Lower lobe of right lung (tissue), 2 donors: ENCODE measurements around the gene RAET1G. TPM values are rescaled to one million over a fixed set of nuclear protein-coding genes. Genes with fewer than 3 reads are reported as not detected.
"Not testable (repeated sequence)": the region's sequence is repeated elsewhere in the genome, so short reads cannot be mapped to it uniquely, and the experiment has no call there.

Experiments
- ATAC-seq, 2 donors: fragments of 200-7000 bp; cut with Tn5 transposase; one replicate each; pipeline ENCODE4 v1.9.1; 2020 to 2022; ENCODE audit warnings: mild to moderate bottlenecking in 2 of 2, moderate library complexity in 2 of 2
- DNase-seq: peaks from one replicate; pipeline ENCODE4 v3.0.0-alpha.2; 2020
- H3K27ac ChIP-seq: fragments of 200-600 bp; one replicate; pipeline ENCODE4 v1.8.0; 2022
- H3K27me3 ChIP-seq: fragments of 200-600 bp; one replicate; pipeline ENCODE4 v1.8.0; 2022; ENCODE audit warnings: low read depth
- H3K36me3 ChIP-seq: fragments of 200-600 bp; one replicate; pipeline ENCODE4 v1.8.0; 2022; ENCODE audit warnings: mild to moderate bottlenecking
- H3K4me1 ChIP-seq: fragments of 200-600 bp; one replicate; pipeline ENCODE4 v1.8.0; 2022
- H3K4me3 ChIP-seq: fragments of 200-600 bp; one replicate; pipeline ENCODE4 v1.8.0; 2022; ENCODE audit warnings: mild to moderate bottlenecking
- H3K9me3 ChIP-seq: fragments of 200-600 bp; one replicate; pipeline ENCODE4 v1.8.0; 2022
- intact Hi-C: fragments of 100-400 bp; cut with DNase I; formaldehyde crosslinking; loops from one replicate; pipeline ENCODE4 v1.11.0; 2022
- total RNA-seq: library from RNA; stranded (reverse); fragmentation: NEBNext Ultra II Directional; extraction: Animal tissue kit (Norgen Biotek cat#: 25700); gene quantifications from one replicate; pipeline ENCODE4 v1.2.1, GENCODE V29; 2021
- TF ChIP-seq, protein P1 (sequence below): fragments of 200-600 bp; IDR thresholded peaks from one replicate; pipeline ENCODE4 v1.8.0; 2022; ENCODE audit warnings: antibody characterized with exemption, mild to moderate bottlenecking
- donor health status: DM: no; HTN: yes; CAD: no; lungs with severe emphysema.

Gene RAET1G
- total RNA-seq, 1 donor from 2014 or later, result 0.83 TPM

DNA sequence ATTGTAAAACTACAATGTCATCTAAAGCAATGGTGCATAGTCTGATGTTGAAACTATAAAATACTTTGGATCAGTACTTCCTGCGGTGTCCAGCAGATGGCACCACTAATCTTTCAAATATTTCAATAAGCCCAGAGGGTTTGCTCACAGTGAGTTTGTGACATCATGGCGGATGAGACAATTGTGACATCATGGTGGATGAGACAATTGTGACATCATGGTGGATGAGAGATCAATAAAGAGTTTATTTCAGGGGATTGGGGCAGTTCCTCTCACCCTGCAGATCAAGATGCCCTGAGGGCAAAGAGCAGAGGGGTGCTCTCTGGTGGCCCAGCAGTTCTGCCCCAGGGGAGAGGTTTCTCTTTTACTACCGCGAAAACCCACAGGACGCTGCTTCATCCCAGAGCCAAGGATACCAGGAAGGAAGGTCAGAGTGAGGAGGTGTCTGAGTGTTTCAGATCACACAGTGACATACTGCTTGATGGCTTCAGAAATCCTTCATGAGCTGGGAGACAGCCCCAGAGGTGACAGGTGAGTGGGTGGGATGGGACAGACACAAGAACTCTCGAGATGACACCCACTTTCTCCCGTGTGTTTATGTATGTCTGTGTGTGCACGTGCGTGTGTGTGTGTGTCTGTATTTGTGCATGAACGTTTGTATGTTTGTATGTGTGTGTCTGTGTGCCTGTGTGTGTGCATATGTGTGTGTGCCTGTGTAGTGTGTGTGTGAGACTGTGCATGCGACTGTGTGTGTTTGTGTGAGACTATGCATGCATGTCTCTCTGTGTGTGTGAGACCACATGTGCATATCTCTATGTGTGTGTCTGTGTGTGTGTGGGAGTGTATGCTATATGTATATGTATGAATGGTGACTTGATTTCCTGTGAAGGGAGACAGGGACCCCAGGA, 11.6 kb upstream of the RAET1G start:
- ATAC-seq (peak; percentile 78 to 79), DNase-seq (no peak)
- H3K27ac ChIP-seq, result no peak overlapping the region
- no peaks in the 10 kb centered on the region for H3K9me3 ChIP-seq
- intact Hi-C loops, result loop anchor here (5.0 kb wide), 1 partner anchor 83 kb away; no protein-coding TSS in a partner anchor
- peaks cover 85% of the 10 kb centered on the region for H3K27me3 ChIP-seq
- peaks cover 14% of the 10 kb centered on the region for H3K4me1 ChIP-seq
- TF ChIP-seq, protein P1, sequence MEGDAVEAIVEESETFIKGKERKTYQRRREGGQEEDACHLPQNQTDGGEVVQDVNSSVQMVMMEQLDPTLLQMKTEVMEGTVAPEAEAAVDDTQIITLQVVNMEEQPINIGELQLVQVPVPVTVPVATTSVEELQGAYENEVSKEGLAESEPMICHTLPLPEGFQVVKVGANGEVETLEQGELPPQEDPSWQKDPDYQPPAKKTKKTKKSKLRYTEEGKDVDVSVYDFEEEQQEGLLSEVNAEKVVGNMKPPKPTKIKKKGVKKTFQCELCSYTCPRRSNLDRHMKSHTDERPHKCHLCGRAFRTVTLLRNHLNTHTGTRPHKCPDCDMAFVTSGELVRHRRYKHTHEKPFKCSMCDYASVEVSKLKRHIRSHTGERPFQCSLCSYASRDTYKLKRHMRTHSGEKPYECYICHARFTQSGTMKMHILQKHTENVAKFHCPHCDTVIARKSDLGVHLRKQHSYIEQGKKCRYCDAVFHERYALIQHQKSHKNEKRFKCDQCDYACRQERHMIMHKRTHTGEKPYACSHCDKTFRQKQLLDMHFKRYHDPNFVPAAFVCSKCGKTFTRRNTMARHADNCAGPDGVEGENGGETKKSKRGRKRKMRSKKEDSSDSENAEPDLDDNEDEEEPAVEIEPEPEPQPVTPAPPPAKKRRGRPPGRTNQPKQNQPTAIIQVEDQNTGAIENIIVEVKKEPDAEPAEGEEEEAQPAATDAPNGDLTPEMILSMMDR, result peak; percentile 89
- no peak overlapping the region for H3K4me3 ChIP-seq
- H3K36me3 ChIP-seq, result no peaks in the 10 kb centered on the region

DNA sequence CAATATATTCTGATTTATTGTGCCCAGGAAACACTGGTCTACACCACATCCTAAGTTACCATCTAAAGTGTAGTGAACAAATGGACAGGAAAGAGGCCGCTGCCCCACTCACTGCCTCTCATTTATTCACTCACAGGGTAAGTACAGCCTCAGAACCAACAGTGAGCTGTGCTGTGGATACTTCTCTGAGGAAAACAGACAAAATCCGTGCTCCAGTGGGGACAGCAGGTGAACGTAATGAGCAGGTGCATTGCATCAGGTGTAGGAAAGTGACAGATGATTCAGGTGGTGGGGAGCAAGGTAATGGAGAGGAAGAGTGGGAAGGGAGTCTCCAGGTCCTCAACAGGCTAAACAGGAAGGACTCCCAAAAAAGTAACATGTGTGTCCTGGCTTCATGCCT, 10.5 kb upstream of the RAET1G start:
- Histone ChIP-seq H3K27ac (no peak overlapping the region), H3K9me3 (no peaks in the 10 kb centered on the region), H3K27me3 (peaks cover 83% of the 10 kb centered on the region), H3K4me1 (peaks cover 6% of the 10 kb centered on the region), H3K4me3 (no peak overlapping the region), H3K36me3 (no peaks in the 10 kb centered on the region)
- ATAC-seq (no peak), DNase-seq (no peak)
- TF ChIP-seq, protein P1, result no peak
- intact Hi-C loops, result loop anchor here (5.0 kb wide), 1 partner anchor 84 kb away; no protein-coding TSS in a partner anchor

GRCh38 chr6:149933036-149933435, 10.1 kb upstream of the RAET1G start:
- no peak overlapping the region for H3K27ac ChIP-seq
- H3K27me3 ChIP-seq, result peaks cover 79% of the 10 kb centered on the region
- no peak for DNase-seq
- TF ChIP-seq, protein P1, result no peak
- H3K4me3 ChIP-seq, result no peak overlapping the region
- peaks cover 2% of the 10 kb centered on the region for H3K4me1 ChIP-seq
- no peaks in the 10 kb centered on the region for H3K9me3 ChIP-seq
- H3K36me3 ChIP-seq, result no peaks in the 10 kb centered on the region
- intact Hi-C loops, result loop anchor here (5.0 kb wide), 1 partner anchor 84 kb away; no protein-coding TSS in a partner anchor
- ATAC-seq, result no peak

DNA sequence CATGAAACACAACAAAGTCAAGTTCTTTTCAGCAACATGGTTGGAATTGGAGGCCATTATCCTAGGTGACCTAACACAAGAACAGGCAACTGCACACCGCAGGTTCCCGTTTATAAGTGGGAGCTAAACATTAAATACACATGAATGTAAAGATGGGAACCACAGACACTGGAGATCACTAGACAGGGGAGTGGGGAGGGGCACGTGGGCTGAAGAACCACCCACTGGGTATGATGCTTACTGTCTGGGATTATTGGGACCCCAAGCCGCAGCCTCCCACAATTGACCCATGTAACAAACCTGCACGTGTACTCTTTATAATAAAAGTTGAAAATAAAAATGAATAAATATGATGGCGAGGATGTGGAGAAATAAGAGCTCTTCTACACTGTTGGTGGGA, 8.6 kb upstream of the RAET1G start:
- Histone ChIP-seq H3K4me1 (no peaks in the 10 kb centered on the region), H3K27me3 (peaks cover 66% of the 10 kb centered on the region), H3K9me3 (no peaks in the 10 kb centered on the region), H3K36me3 (no peaks in the 10 kb centered on the region), H3K27ac (no peak overlapping the region), H3K4me3 (no peak overlapping the region)
- DNase-seq (no peak), ATAC-seq (no peak)
- TF ChIP-seq, protein P1, result no peak
- intact Hi-C loops, result loop anchor here (5.0 kb wide), 1 partner anchor 86 kb away; no protein-coding TSS in a partner anchor

GRCh38 chr6:149929422-149929821, 6.5 kb upstream of the RAET1G start:
- Histone ChIP-seq H3K27me3 (peaks cover 53% of the 10 kb centered on the region), H3K27ac (no peak overlapping the region), H3K4me1 (peaks cover 10% of the 10 kb centered on the region), H3K9me3 (no peaks in the 10 kb centered on the region), H3K4me3 (no peak overlapping the region), H3K36me3 (no peaks in the 10 kb centered on the region)
- DNase-seq (no peak), ATAC-seq (no peak)
- TF ChIP-seq, protein P1, result peak; percentile 29
- intact Hi-C loops, result loop anchor here (10.0 kb wide), 1 partner anchor 95 kb away; no protein-coding TSS in a partner anchor

DNA sequence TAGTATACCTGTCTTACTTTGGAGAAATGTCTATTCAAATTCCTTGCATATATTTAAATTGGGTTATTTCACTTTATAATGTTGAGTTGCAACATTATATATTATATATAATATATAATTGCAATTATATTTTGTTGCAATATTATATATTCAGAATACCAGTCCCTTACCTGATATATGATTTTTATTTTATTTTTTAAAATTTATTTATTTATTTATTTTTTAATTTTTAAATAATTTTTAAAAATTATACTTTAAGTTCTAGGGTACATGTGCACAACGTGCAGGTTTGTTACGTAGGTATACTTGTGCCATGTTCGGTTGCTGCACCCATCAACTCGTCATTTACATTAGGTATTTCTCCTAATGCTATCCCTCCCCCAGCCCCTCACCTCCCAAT, 4.1 kb upstream of the RAET1G start:
- not testable (repeated sequence) for ATAC-seq, H3K36me3 ChIP-seq, H3K27ac ChIP-seq, DNase-seq, H3K9me3 ChIP-seq, H3K4me3 ChIP-seq
- intact Hi-C loops, result loop anchor here (10.0 kb wide), 1 partner anchor 92 kb away; no protein-coding TSS in a partner anchor
- peaks cover 34% of the 10 kb centered on the region for H3K27me3 ChIP-seq
- H3K4me1 ChIP-seq, result peaks cover 22% of the 10 kb centered on the region
